Fibroblast of peridontal ligament (primary cell): Measurements from ENCODE around the gene TXLNG.

Source experiments
- DNase-seq: peaks from one replicate; pipeline ENCODE4 v3.0.0-alpha.2; 2010; ENCODE audit errors: extremely low read depth

Gene TXLNG

GRCh38 chrX:16874458-16875095, 88.3 kb downstream of the TXLNG start:
- no peak for DNase-seq

DNA sequence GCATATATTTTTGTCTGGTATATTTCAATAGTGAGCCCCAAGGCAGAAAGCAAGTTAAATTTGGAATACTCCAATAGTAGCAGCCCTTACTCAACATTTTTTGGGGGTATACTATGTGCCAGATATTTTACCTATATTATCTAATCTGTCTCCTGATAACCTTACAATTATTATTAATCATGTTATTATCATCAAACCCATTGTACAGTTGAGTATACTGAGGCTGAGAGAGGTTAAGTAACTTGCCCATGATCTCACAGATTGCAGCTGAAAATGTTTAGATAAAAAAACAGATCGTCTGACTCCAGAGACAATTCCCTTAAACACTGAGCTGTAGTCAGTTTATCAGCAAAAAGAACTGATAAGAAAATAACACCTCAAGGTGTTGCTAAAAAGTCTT, 90.4 kb downstream of the TXLNG start:
- DNase-seq, result no peak

GRCh38 chrX:16882169-16882568, 95.9 kb downstream of the TXLNG start:
- DNase-seq, result no peak

DNA sequence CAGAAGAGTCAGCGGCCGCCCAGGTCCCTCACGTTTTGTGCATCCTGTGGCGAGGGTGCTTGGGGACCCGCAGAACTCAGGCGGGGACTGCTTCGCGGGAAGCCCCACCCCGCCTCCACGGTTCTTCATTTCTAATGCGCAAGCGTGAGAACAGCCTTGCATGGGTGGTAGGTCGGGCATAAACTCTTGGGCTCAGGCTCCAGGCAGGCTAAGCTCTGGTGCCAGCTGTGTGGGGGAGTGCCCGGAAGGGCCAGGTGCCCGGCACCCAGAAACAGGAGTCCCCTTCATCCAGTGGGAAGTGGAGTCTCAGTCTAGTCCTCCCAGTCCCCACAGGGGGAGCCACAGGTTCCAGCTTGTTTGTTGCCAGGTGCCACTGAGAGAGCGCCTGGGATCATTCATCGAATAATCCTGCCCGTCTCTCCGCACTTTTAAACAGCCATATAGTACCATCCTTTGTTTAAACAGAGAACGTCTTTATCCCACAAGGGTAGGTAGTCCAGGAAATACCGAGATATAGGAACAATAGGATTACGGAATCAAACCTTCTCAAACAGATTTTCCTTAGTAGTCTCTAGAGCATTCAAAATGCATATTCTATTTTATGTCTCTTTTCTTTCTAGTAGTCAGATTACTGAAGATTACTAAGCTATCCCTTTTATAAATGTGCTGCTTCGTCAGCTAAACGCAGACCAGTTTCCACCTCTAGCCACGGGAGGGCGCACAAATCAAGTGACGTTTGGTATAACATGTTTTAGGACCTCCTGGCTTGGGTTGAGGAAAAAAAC, 96.6 kb downstream of the TXLNG start:
- peak; percentile 69 for DNase-seq

DNA sequence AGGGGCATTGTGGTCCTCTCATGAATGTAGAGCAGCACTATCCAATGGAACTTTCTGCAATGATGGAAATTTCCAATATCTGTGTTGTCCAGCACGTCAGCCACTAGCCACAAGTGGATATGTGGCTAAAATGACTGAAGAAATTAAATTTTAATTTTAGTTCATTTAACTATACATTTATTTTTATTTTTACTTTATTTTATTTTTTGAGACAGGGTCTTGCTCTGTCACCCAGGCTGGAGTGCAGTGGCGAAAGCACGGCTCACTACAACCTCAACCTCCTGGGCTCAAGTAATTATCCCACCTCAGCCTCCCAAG, 97.2 kb downstream of the TXLNG start:
- DNase-seq, result no peak

GRCh38 chrX:16885628-16886027, 99.4 kb downstream of the TXLNG start:
- no peak for DNase-seq

GRCh38 chrX:16892504-16893362, 106.5 kb downstream of the TXLNG start:
- DNase-seq, result peak; percentile 80
